ENCODE results near the gene PIK3C2G. TPM values are rescaled to one million over a fixed set of nuclear protein-coding genes. Genes with fewer than 3 reads are reported as not detected.
"Not testable (repeated sequence)": the region's sequence is repeated elsewhere in the genome, so short reads cannot be mapped to it uniquely, and the experiment has no call there.

Gene PIK3C2G
- total and polyA plus RNA-seq, 2 donors: 0.05 TPM

- WGBS: 88% methylated on average over 3 of the region's 3 CpGs
- Histone ChIP-seq H3K27me3 (ENCODE audit: control insufficient read depth in 2 of 2, insufficient read depth in 1 of 2, low read length in 1 of 2) (no peaks in the 10 kb centered on the region), H3K4me3 (ENCODE audit: low read length in 2 of 2) (no peak overlapping the region), H3K9me3 (ENCODE audit: control insufficient read depth in 2 of 2, insufficient read depth in 1 of 2, low read length in 1 of 2) (no peaks in the 10 kb centered on the region), H3K36me3 (ENCODE audit: control insufficient read depth in 2 of 2, insufficient read depth in 2 of 2, low read length in 1 of 2) (no peaks in the 10 kb centered on the region), H3K27ac (ENCODE audit: low read depth in 1 of 2, low read length in 1 of 2) (no peak overlapping the region), H3K4me1 (ENCODE audit: control insufficient read depth in 2 of 2, insufficient read depth in 2 of 2, low read length in 2 of 2) (no peaks in the 10 kb centered on the region)
- no peak for DNase-seq (ENCODE audit: low read depth in 6 of 9, low spot score in 9 of 9)
Measured at GRCh38 chr12:18681818-18682217, 420.5 kb downstream of the PIK3C2G start.

GRCh38 chr12:18683327-18684013, 422.2 kb downstream of the PIK3C2G start:
- H3K36me3 ChIP-seq (ENCODE audit: control insufficient read depth in 2 of 2, insufficient read depth in 2 of 2, low read length in 1 of 2): no peaks in the 10 kb centered on the region
- H3K4me1 ChIP-seq (ENCODE audit: control insufficient read depth in 2 of 2, insufficient read depth in 2 of 2, low read length in 2 of 2): no peaks in the 10 kb centered on the region
- H3K9me3 ChIP-seq (ENCODE audit: control insufficient read depth in 2 of 2, insufficient read depth in 1 of 2, low read length in 1 of 2): no peaks in the 10 kb centered on the region
- H3K27ac ChIP-seq (ENCODE audit: low read depth in 1 of 2, low read length in 1 of 2): no peak overlapping the region
- no peak overlapping the region for H3K4me3 ChIP-seq (ENCODE audit: low read length in 2 of 2)
- H3K27me3 ChIP-seq (ENCODE audit: control insufficient read depth in 2 of 2, insufficient read depth in 1 of 2, low read length in 1 of 2): no peaks in the 10 kb centered on the region
- no peak for DNase-seq (ENCODE audit: low read depth in 6 of 9, low spot score in 9 of 9)
- WGBS: 69% methylated on average over 2 of the region's 2 CpGs

GRCh38 chr12:18684430-18684829, 423.1 kb downstream of the PIK3C2G start:
- Histone ChIP-seq H3K4me1 (ENCODE audit: control insufficient read depth in 2 of 2, insufficient read depth in 2 of 2, low read length in 2 of 2) (no peaks in the 10 kb centered on the region), H3K9me3 (ENCODE audit: control insufficient read depth in 2 of 2, insufficient read depth in 1 of 2, low read length in 1 of 2) (no peaks in the 10 kb centered on the region), H3K36me3 (ENCODE audit: control insufficient read depth in 2 of 2, insufficient read depth in 2 of 2, low read length in 1 of 2) (no peaks in the 10 kb centered on the region), H3K4me3 (ENCODE audit: low read length in 2 of 2) (no peak overlapping the region), H3K27me3 (ENCODE audit: control insufficient read depth in 2 of 2, insufficient read depth in 1 of 2, low read length in 1 of 2) (no peaks in the 10 kb centered on the region), H3K27ac (ENCODE audit: low read depth in 1 of 2, low read length in 1 of 2) (no peak overlapping the region)
- DNase-seq (ENCODE audit: low read depth in 6 of 9, low spot score in 9 of 9): no peak
- 63% methylated on average over 1 of the region's 1 CpG for WGBS

GRCh38 chr12:18689771-18690170, 428.5 kb downstream of the PIK3C2G start:
- Histone ChIP-seq H3K36me3 (ENCODE audit: control insufficient read depth in 2 of 2, insufficient read depth in 2 of 2, low read length in 1 of 2) (no peaks in the 10 kb centered on the region), H3K4me1 (ENCODE audit: control insufficient read depth in 2 of 2, insufficient read depth in 2 of 2, low read length in 2 of 2) (no peaks in the 10 kb centered on the region), H3K27me3 (ENCODE audit: control insufficient read depth in 2 of 2, insufficient read depth in 1 of 2, low read length in 1 of 2) (no peaks in the 10 kb centered on the region), H3K27ac (ENCODE audit: low read depth in 1 of 2, low read length in 1 of 2) (no peak overlapping the region), H3K9me3 (ENCODE audit: control insufficient read depth in 2 of 2, insufficient read depth in 1 of 2, low read length in 1 of 2) (peaks cover 0 to 2% of the 10 kb centered on the region in 2 donors), H3K4me3 (ENCODE audit: low read length in 2 of 2) (no peak overlapping the region)
- WGBS: 84% methylated on average over 3 of the region's 3 CpGs
- no peak for DNase-seq (ENCODE audit: low read depth in 6 of 9, low spot score in 9 of 9)

GRCh38 chr12:18690653-18691052, 429.3 kb downstream of the PIK3C2G start:
- DNase-seq (ENCODE audit: low read depth in 6 of 9, low spot score in 9 of 9): no peak
- no peak overlapping the region for H3K4me3 ChIP-seq (ENCODE audit: low read length in 2 of 2)
- WGBS: 95% methylated on average over 4 of the region's 4 CpGs
- no peaks in the 10 kb centered on the region for H3K4me1 ChIP-seq (ENCODE audit: control insufficient read depth in 2 of 2, insufficient read depth in 2 of 2, low read length in 2 of 2)
- no peak overlapping the region for H3K27ac ChIP-seq (ENCODE audit: low read depth in 1 of 2, low read length in 1 of 2)
- H3K27me3 ChIP-seq (ENCODE audit: control insufficient read depth in 2 of 2, insufficient read depth in 1 of 2, low read length in 1 of 2): no peaks in the 10 kb centered on the region
- no peaks in the 10 kb centered on the region for H3K36me3 ChIP-seq (ENCODE audit: control insufficient read depth in 2 of 2, insufficient read depth in 2 of 2, low read length in 1 of 2)
- peaks cover 0 to 2% of the 10 kb centered on the region in 2 donors for H3K9me3 ChIP-seq (ENCODE audit: control insufficient read depth in 2 of 2, insufficient read depth in 1 of 2, low read length in 1 of 2)

- 91% methylated on average over 5 of the region's 5 CpGs for WGBS
- not testable (repeated sequence) for H3K4me1 ChIP-seq (ENCODE audit: control insufficient read depth in 2 of 2, insufficient read depth in 2 of 2, low read length in 2 of 2); H3K27ac ChIP-seq (ENCODE audit: low read depth in 1 of 2, low read length in 1 of 2); H3K4me3 ChIP-seq (ENCODE audit: low read length in 2 of 2); DNase-seq (ENCODE audit: low read depth in 6 of 9, low spot score in 9 of 9); H3K9me3 ChIP-seq (ENCODE audit: control insufficient read depth in 2 of 2, insufficient read depth in 1 of 2, low read length in 1 of 2); H3K27me3 ChIP-seq (ENCODE audit: control insufficient read depth in 2 of 2, insufficient read depth in 1 of 2, low read length in 1 of 2); H3K36me3 ChIP-seq (ENCODE audit: control insufficient read depth in 2 of 2, insufficient read depth in 2 of 2, low read length in 1 of 2)
Measured at GRCh38 chr12:18693986-18694385, 432.7 kb downstream of the PIK3C2G start.

GRCh38 chr12:18696971-18697602, 435.8 kb downstream of the PIK3C2G start:
- no peaks in the 10 kb centered on the region for H3K27me3 ChIP-seq (ENCODE audit: control insufficient read depth in 2 of 2, insufficient read depth in 1 of 2, low read length in 1 of 2)
- no peak for DNase-seq (ENCODE audit: low read depth in 6 of 9, low spot score in 9 of 9)
- no peak overlapping the region for H3K27ac ChIP-seq (ENCODE audit: low read depth in 1 of 2, low read length in 1 of 2)
- no peaks in the 10 kb centered on the region for H3K9me3 ChIP-seq (ENCODE audit: control insufficient read depth in 2 of 2, insufficient read depth in 1 of 2, low read length in 1 of 2)
- no peaks in the 10 kb centered on the region for H3K4me1 ChIP-seq (ENCODE audit: control insufficient read depth in 2 of 2, insufficient read depth in 2 of 2, low read length in 2 of 2)
- H3K4me3 ChIP-seq (ENCODE audit: low read length in 2 of 2): no peak overlapping the region
- no peaks in the 10 kb centered on the region for H3K36me3 ChIP-seq (ENCODE audit: control insufficient read depth in 2 of 2, insufficient read depth in 2 of 2, low read length in 1 of 2)

Other genes starting within 250 kb of the PIK3C2G start
- 0.24 TPM for gene RERGL, start 171.3 kb upstream of the PIK3C2G start, total RNA-seq
- gene RERGL, start 171.3 kb upstream of the PIK3C2G start, polyA plus RNA-seq: 17.0 TPM